ENCODE measurements around the gene VHLL.
"Not testable (repeated sequence)": the region's sequence is repeated elsewhere in the genome, so short reads cannot be mapped to it uniquely, and the experiment has no call there.

VHLL gene

DNA sequence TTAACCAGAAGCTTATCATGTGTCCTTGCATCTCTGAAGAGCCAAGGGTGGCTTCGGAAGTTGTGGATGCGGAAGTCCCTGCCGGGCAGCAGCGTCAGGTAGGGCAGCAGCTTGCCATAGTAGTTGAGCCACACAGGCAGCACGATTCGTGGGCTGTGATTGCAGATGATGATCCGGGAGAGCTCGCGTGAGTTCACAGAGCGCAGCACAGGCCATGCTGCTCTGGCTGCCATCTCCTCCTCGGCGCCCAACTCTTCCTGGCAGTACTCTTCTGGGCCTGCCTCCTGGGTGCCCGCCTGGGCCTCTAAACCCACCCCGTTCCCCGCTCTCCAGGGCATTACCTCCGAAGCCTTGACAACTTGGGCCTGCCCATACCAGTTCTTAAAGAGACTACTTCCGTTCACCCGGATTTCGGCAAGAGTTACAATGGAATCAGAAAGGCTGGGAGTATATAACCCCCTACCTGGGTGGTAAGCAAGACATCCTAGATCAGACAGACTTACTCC, at the start of gene VHLL:
Gene VHLL (minus strand): TSS at position 456 of the 506 bp plus-strand sequence. CDS start 118 bp downstream, at position 338.
- DNase-seq, result no peak

DNA sequence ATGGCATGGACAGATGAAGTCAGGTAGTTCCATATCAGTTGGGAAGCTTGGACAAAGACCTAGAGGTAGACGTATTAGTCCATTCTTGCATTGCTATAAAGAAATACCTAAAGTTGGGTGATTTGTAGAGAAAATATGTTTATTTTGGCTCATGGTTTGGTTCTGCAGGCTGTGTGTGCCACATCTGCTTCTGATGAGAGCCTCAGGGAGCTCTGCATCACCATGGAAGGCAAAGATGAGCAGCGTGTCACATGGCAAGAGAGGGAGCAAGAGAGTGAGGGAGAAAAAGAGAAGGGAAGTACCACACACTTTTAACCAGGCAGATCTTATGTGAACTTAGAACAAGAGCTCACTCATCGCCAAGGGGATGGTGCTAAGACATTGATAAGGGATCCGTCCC, 48.2 kb upstream of the VHLL start:
- no peak for DNase-seq

DNA sequence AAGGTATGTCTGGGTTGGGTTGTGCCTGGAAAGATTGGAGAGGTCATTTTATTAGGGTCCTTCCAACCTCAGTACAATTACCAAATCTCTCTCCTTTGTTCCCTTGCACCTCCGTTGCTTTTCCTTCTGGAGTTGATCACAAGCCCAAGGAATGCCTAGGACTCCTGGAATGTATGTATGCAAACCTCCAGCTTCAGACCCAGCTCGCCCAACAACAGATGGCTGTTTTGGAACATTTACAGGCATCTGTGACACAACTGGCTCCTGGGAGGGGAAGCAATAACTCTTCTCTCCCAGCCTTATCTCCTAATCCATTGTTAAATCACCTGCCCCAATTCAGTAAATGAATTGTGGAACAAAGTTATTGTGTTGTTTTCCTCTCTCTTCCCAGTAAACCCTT, 47.5 kb upstream of the VHLL start:
- no peak for DNase-seq

DNA sequence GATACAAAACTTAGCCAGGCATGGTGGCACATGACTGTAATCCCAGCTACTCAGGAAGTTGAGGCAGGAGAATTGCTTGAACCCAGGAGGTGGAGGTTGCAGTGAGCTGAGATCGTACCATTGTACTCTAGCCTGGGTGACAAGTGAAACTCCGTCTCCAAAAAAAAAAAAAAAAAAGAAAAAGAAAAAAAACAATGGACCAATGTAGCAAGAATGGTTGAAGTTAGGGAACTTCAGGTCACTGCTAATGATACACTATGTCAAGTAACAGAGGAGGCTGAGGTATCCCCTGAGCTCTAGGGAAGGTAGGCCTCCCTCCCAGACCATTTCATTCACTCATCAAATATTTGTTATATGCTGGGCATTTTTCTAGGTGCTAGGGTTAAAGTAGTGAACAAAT, 46.9 kb upstream of the VHLL start:
- DNase-seq, result not testable (repeated sequence)

DNA sequence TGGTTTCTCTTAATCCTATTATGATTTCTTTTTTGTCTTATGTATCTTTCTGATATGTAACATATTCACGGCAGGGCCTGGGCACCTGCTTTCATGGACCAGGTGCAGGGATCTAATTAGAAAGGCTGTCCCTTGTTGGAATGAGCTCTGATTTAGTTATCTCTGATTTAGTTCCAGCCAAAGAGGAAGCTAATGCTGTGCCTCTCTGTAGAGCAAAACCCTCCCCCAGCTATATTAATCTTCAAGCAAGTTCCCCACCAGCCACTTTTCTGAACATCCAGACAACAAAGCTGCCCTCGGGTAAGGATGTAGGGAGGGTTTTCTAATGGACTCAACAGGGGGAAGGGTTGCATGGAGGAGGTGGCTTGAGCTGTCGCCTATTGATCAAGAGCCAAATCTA, 45.3 kb upstream of the VHLL start:
- DNase-seq, result no peak

DNA sequence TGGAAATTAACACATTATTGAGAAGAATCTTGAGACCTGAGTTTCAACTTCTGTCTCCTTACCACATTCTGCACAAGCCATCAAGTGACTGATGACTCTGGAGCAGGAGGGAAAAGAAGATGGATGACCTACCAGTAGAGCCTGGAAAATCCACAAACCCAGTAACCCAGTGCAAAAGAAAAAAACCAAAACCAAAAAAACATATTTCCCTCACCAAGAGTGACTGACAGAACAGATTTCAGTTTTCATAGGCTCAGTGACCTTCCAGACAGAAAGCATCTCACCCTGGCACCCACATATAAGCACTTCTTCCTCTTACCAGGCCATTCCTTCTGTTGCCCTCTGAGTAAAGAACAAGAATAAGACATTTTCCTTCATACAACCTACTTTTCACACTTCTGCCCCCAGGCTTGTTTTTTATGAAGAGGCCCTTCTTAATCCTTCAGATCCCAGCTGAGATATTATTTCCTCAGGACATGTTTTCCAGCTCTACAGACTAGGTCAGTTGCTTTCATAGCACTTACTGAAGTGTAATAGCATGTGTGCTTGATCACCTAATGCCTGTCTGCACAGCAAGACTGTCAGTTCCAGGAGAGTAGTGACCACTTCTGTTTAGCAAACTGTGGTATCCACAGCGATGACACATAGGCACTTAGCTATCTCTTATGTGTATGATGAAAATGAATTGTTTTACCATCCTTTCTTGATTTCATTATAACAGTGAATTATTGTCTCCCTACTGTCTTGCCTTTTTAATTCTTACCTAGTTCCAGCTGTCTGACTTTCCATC, 43.3 kb upstream of the VHLL start:
- no peak for DNase-seq

DNA sequence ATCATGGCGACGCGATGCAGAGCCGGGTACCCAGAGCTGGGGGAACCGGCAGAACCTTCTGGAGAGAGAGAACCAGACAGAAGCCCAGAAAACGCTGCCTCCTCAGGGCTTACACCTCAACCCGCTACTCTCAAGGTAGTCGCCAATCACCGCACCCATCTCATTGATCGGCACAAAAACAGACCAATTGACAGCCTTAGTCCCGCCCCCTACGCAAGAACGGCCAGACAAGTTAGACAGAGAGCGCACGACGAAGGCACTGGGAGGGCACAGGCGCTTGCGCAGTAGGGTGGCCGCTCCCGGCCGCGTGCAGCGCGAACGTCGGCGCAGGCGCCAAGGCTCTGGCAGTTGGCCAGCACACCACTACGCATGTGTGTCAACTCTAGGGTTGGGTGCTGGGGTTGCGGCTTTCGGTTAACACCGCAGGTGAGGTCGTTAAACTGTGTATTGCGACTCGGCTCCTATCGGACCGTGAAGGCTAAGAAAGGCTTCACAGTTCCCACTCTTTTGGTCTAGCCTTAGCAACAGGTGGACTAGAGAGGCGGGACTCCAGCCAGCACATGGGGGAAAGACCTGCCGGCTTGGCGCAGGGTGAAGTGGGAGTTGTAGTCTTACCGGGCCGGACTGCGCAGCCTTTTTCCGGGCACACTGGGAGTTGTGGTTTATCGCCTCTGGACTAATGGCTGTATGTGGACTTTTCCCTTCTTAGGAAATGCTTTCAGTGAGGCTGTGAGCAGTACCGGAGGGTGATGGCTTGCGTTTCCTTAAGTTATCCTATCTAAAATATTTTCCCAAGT, 39.3 kb upstream of the VHLL start, which contains the start of the genes CCT3 and TSACC:
Gene CCT3 (minus strand): TSS at position 113 of the 797 bp plus-strand sequence. CDS start 108 bp downstream, at position 5.
Gene TSACC (plus strand): TSS at position 347 of the 797 bp plus-strand sequence. CDS start 1,232 bp downstream, outside the sequence.
- DNase-seq, result peak; percentile 100

DNA sequence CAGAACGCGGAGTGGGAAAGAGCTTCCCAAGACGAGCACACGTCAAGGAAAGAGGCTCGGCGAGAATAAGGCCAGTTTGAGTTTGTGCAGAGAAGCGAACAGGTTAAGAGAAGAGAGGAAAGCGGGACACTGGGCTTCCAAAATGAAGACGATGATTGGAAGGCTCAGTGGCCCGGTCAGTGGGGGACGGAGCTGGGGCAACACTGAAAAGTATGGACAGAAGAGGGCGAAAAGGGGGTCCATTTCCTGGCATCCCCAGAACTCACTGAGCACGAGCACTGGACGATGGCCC, 38.7 kb upstream of the VHLL start:
- DNase-seq, result no peak

DNA sequence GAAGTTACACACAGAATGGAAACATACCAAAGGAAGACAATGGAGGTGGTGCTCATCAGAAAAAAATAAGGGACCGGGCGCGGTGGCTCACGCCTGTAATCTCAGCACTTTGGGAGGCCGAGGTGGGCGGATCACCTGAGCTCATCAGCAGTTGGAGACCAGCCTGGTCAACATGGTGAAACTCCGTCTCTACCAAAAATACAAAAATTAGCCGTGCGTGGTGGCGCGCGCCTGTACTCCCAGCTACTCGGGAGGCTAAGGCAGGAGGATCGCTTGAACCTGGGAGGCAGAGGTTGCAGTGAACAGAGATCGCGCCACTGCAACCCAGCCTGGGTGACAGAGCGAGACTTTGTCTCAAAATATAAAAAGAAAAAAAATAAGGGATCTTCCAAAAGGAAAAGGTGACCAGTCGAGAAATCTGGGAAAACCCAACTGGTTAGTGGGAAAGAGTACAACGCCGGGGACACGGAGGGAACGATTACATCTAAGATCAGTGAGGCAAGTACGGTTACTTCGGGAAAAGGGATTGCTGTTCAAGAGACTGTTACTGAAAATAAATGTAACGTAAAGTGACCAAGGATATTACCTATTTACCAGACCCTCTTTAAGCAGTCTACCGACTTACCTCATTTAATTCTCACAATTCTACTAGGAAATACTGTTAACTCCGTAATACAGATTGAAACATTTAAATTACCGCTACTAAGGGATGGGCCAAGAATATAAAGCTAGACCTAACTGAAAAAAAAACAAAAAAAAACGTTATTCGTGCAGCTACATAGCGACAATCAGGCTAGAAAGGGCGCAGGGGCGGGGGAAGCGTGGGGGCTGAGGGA, 38.2 kb upstream of the VHLL start:
- no peak for DNase-seq

DNA sequence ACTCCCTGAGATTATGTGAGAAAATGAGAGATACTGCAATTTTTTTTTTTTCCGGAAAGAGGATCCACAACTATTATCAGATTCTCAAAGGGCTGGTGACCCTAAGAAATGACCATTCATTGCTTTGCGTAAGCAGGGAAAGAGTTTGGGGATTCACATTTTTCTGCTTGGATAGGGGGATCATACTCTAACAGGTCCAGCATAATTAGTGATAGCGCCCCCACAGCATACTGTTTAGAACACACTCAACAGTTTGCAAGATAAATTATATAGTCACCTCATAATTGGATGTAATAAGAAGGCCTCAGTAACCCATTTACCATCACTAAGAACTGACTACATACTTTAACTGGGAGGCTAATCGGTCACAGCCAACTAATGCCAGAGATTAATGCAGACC, 37.1 kb upstream of the VHLL start:
- no peak for DNase-seq

DNA sequence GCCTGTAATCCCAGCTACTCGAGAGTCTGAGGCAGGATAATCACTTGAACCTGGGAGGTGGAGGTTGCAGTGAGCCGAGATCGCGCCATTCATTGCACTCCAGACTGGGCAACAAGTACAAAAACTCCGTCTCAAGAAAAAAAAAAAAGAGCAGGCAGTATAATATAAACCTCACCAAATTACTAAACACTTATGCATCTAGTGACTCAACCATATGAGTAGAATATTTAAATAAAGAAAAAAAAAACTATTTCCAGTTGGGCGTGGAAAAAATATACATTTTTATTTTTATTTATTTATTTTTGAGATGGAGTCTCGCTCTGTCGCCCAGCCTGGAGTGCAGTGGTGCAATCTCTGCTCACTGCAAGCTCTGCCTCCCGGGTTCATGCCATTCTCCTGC, 24.1 kb upstream of the VHLL start:
- not testable (repeated sequence) for DNase-seq

DNA sequence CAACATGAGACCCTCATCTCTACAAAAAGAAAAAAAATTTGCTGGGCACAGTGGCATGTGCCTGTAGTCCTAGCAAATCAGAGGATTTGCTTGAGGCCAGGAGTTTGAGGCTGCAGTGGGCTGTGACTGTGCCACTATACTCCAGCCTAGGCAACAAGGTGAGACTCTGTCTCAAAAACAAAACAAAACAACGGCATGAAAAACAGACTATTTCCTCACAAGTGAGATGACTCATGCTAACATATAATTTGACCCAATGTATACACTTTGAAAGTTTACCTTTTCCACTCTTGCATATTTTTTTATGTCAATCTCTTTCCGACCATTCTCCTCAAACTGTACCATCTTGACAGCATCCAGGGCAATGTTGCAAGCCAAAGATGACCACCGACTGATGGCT, 21.5 kb upstream of the VHLL start:
- DNase-seq, result no peak

DNA sequence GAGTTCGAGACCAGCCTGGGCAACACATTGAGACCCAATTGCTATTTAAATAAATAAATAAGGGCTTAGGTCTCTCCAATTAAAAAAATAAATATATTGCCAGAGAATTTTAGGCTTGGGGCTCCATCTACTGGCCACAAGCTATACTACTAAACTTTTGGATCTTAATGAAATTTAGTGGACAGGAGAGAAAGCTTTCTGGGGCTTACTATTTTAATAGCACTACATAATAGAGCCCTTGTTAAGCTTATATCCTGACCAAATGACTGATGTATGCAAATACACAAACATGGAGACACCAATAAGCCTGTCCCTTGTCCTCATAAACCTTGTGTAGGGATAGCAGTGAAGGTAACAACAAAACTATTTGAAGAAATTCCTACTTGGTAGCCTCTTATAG, 20.6 kb upstream of the VHLL start:
- DNase-seq, result no peak

DNA sequence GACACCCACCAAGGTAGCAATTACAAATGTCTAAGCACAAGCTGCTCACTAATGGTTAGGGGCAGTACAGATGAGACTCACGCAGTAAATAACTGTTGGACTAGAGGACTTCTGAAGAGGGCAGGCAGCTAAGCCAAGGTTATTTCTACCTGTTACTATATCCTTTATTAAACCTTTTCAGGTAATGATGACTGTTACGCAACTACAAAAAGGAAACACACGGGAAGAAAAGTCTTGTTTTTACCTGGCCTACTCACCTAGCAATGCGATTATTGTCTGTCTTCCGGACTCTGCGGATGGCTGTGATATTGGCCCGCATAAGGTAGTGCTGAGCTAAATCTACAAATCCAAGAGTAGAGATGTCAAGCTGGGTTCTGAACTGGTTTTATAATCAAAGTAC, 17.8 kb upstream of the VHLL start:
- no peak for DNase-seq

DNA sequence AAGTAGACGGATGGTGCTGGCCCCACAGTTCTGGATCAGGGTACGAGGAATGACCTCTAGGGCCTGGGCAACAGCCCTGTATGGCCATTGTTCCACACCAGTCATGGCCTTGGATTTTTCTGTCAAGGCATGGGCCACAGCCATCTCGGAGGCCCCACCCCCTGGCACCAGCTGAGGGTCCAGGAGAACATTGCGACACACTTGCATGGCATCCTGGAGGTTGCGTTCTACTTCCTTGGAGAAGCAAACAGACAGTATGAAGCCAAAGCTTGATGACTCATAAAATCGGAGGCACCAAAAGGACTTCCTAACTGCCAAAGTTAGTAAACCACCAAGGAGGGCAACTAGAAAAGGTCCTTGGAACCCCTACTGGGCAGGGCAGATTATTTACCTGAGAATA, 11.9 kb upstream of the VHLL start:
- no peak for DNase-seq

DNA sequence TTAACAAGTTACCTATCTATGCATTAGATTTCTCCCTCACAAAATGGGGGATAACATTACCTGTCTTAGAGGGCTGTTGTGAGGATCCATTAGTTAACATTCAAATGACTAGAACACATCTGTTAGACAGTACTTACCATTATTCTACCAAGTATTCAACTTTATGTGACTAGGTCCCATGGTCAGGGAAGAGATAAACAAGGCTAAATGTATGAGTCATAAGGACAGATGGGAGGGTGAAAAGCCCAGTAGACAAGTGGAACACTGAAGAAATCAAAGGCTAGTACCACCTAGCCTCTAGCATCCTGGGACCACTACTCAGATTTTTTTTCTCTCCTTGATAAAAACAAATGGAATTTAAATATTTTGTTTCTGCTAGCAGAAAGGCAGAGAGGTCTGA, 9.0 kb upstream of the VHLL start:
- no peak for DNase-seq

DNA sequence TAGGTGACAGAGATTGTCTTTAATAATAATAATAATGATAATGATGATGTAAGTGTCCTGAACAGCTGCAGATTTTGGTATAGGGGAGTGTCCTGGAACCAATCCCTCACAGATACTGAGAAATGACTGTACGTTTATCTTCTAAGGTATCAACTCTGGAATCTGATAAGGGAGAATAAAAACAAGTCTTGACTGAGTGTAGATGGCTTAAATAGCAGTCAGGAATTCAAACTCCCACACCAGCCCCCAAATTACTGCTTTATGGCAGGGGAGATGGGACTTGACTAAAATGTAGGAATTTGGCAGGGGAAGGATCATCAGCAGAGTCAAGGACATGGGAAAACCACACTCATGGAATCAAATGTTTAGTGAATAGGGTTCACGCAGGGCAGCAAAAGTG, 6.1 kb upstream of the VHLL start:
- no peak for DNase-seq

DNA sequence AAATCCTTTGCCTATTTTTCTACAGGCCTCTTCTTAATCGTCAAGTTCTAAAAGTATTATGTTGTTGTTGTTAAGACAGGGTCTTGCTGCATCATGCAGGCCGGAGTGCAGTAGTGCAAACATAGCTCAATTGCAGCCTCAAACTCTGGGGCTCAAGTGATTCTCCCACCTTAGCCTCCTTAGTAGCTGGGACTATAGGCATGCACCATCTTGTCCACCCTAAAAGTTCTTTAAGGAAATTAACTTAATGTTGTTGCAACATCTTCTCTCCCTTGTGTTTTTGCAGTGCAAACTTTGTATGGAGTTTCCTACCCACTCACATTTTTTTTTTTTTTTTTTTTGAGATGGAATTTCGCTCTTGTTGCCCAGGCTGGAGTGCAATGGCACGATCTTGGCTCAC, 4.1 kb upstream of the VHLL start:
- no peak for DNase-seq

DNA sequence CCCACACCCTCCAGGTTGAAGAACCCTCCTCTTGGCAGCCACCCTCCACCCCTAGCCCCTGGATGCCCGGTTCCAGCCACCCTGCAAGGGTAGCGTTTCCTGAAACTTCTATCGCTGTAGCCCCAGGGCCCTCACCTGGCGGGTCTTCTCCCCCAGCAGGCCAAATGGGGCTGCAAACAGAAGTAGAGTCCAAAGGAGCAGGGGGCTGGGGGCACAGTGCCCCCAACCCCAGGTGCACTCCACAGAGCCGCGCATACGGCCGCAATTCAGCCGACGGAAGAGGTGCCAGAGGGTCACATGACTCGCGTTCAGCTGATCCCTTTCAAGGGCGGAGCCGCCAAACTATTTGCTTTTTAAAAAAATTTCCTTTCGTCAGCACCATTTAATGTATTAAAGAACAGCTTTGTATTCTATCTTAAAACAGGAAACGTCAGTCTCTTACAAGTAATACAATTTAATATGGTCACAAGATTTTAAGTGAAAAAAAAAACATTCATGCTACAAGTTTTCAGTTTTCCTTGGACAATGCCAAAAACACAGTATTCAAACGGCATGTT, 3.6 kb downstream of the VHLL start, which contains the start of gene GLMP:
Gene GLMP (minus strand): TSS at position 289 of the 557 bp plus-strand sequence. CDS start 34 bp downstream, at position 255.
- peak; percentile 75 for DNase-seq

DNA sequence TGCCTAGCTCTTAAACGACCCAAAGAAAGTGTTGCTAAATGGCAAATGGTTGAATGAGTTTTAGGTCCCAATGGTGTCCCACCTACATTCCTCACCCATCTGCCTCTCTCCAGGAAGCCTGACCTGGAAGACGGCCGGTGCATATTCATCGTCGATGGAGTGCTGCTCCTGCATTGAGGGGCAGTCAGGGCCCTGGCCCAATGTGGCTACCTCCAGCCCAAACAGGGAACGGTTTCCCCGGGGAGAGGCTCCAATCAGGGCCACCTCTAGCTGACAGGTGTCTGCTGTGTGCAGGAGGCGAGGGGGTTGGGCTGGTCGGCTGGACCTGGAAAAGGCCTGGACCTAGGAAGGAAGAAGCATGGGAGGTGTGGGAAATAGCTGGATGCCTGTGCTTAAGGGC, 5.2 kb downstream of the VHLL start:
- no peak for DNase-seq

DNA sequence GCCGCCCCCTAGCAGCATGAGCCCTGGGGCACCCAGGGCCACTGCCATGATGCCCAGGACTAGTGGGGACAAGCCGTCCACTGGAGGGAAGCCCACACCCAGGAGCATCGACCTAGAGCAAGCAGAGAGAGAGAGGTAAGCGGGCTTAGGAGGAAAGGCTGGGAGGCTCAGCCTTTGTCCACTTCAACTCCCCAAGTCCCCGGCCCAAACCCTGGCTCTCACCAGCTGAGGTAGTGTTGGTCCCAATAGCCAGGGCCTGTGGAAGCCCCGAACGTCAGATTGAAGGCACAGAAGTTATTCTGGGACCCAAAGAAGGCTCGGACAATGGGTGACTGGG, 6.0 kb downstream of the VHLL start:
- DNase-seq, result no peak

DNA sequence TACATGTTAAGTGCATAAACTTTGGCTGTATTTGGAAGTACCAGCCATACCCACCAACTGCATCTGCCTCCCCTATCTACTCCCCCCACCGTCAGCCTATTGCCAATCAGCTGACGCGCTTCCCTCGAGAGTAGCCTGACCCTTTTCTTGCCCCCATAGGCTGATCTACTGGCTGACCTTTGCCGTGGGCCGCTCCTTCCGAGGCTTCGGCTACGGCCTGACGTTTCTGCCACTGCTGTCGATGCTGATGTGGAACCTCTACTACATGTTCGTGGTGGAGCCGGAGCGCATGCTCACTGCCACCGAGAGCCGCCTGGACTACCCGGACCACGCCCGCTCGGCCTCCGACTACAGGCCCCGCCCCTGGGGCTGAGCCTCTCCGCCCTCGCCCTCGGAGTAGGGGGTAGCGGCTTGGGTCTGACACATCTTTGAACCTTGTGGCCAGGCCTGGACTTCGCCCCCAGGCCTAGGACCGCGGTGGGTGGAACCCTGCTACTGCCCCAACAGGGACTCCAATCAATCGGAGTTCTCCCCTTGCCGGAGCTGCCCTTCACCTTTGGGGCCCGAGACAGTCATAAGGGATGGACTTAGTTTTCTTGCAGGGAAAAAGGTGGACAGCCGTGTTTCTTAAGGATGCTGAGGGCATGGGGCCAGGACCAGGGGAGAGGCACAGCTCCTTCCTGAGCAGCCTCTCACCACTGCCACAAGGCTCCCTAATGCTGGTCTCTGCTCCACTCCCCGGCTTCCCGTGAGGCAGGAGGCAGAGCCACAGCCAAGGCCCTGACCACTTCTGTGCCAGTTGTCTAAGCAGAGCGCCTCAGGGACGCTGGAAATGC, 7.7 kb downstream of the VHLL start:
- DNase-seq, result no peak
